ENCODE data around the gene BNC1. TPM values are rescaled to one million over a fixed set of nuclear protein-coding genes. Genes with fewer than 3 reads are reported as not detected.

BNC1 gene
- total and polyA plus RNA-seq, 2 donors (not counting 1 experiment from before 2014, with no cell fraction given): 5.7 to 14.2 TPM

- H3K4me3 ChIP-seq (replicated peaks in 1 of 4; ENCODE audit: control extremely low read depth in 1 of 4, insufficient read depth in 1 of 4, low read depth in 3 of 4, low read length in 4 of 4): no peak overlapping the region
- H3K27ac ChIP-seq (ENCODE audit: insufficient read depth, low read length): no peak overlapping the region
- no peaks in the 10 kb centered on the region for H3K79me2 ChIP-seq (ENCODE audit: control insufficient read depth, insufficient read depth, low read length)
- no peaks in the 10 kb centered on the region for H3K36me3 ChIP-seq (ENCODE audit: control insufficient read depth, insufficient read depth, low read length)
- peaks cover 2% of the 10 kb centered on the region for H3K4me1 ChIP-seq (ENCODE audit: control insufficient read depth, extremely low read depth, insufficient read depth, low read length)
- H3K9ac ChIP-seq (ENCODE audit: insufficient read depth, low read length): no peak overlapping the region
- no peaks in the 10 kb centered on the region for H4K20me1 ChIP-seq (ENCODE audit: control insufficient read depth, extremely low read depth, insufficient read depth, low read length)
- no peak overlapping the region for H2AFZ ChIP-seq (ENCODE audit: low read length)
- H3K27me3 ChIP-seq (ENCODE audit: control insufficient read depth, insufficient read depth, low read length): no peaks in the 10 kb centered on the region
- peak; percentile 9 to 28 for DNase-seq (ENCODE audit: low read depth in 2 of 2)
- H3K9me3 ChIP-seq (ENCODE audit: control insufficient read depth, insufficient read depth, low read depth, low read length): no peaks in the 10 kb centered on the region
- no peak for TF ChIP-seq CTCF (conservative IDR thresholded peaks at IDR 0.05 in 1 of 2, IDR thresholded peaks at IDR 0.05 in 1 of 2; ENCODE audit: low read depth in 1 of 2, low read length in 2 of 2)
- TF ChIP-seq EZH2 (IDR thresholded peaks at IDR 0.05; ENCODE audit: low read length, missing control alignments): no peak
- H3K4me2 ChIP-seq (ENCODE audit: extremely low read depth, insufficient read depth, low read length): no peak overlapping the region
Observed at GRCh38 chr15:83322061-83322460, 37.6 kb upstream of the BNC1 start.

GRCh38 chr15:83320844-83321243 lies 36.4 kb upstream of the BNC1 start:
- Histone ChIP-seq H3K27me3 (ENCODE audit: control insufficient read depth, insufficient read depth, low read length) (no peaks in the 10 kb centered on the region), H3K9me3 (ENCODE audit: control insufficient read depth, insufficient read depth, low read depth, low read length) (no peaks in the 10 kb centered on the region), H3K4me2 (ENCODE audit: extremely low read depth, insufficient read depth, low read length) (no peak overlapping the region), H3K27ac (ENCODE audit: insufficient read depth, low read length) (no peak overlapping the region), H2AFZ (ENCODE audit: low read length) (no peak overlapping the region), H3K4me3 (replicated peaks in 1 of 4; ENCODE audit: control extremely low read depth in 1 of 4, insufficient read depth in 1 of 4, low read depth in 3 of 4, low read length in 4 of 4) (no peak overlapping the region), H3K4me1 (ENCODE audit: control insufficient read depth, extremely low read depth, insufficient read depth, low read length) (peaks cover 2% of the 10 kb centered on the region), H3K9ac (ENCODE audit: insufficient read depth, low read length) (no peak overlapping the region), H3K36me3 (ENCODE audit: control insufficient read depth, insufficient read depth, low read length) (no peaks in the 10 kb centered on the region), H3K79me2 (ENCODE audit: control insufficient read depth, insufficient read depth, low read length) (no peaks in the 10 kb centered on the region), H4K20me1 (ENCODE audit: control insufficient read depth, extremely low read depth, insufficient read depth, low read length) (no peaks in the 10 kb centered on the region)
- DNase-seq (ENCODE audit: low read depth in 2 of 2): peak in 1 of 2 donors; percentile 12
- TF ChIP-seq CTCF (conservative IDR thresholded peaks at IDR 0.05 in 1 of 2, IDR thresholded peaks at IDR 0.05 in 1 of 2; ENCODE audit: low read depth in 1 of 2, low read length in 2 of 2) (no peak), EZH2 (IDR thresholded peaks at IDR 0.05; ENCODE audit: low read length, missing control alignments) (no peak)

GRCh38 chr15:83320404-83320803 lies 35.9 kb upstream of the BNC1 start:
- Histone ChIP-seq H3K4me1 (ENCODE audit: control insufficient read depth, extremely low read depth, insufficient read depth, low read length) (peaks cover 2% of the 10 kb centered on the region), H3K4me2 (ENCODE audit: extremely low read depth, insufficient read depth, low read length) (no peak overlapping the region), H3K27me3 (ENCODE audit: control insufficient read depth, insufficient read depth, low read length) (no peaks in the 10 kb centered on the region), H4K20me1 (ENCODE audit: control insufficient read depth, extremely low read depth, insufficient read depth, low read length) (no peaks in the 10 kb centered on the region), H3K9me3 (ENCODE audit: control insufficient read depth, insufficient read depth, low read depth, low read length) (no peaks in the 10 kb centered on the region), H3K36me3 (ENCODE audit: control insufficient read depth, insufficient read depth, low read length) (no peaks in the 10 kb centered on the region), H3K4me3 (replicated peaks in 1 of 4; ENCODE audit: control extremely low read depth in 1 of 4, insufficient read depth in 1 of 4, low read depth in 3 of 4, low read length in 4 of 4) (no peak overlapping the region), H2AFZ (ENCODE audit: low read length) (no peak overlapping the region), H3K79me2 (ENCODE audit: control insufficient read depth, insufficient read depth, low read length) (no peaks in the 10 kb centered on the region), H3K9ac (ENCODE audit: insufficient read depth, low read length) (no peak overlapping the region), H3K27ac (ENCODE audit: insufficient read depth, low read length) (no peak overlapping the region)
- no peak for TF ChIP-seq EZH2 (IDR thresholded peaks at IDR 0.05; ENCODE audit: low read length, missing control alignments)
- TF ChIP-seq CTCF (conservative IDR thresholded peaks at IDR 0.05 in 1 of 2, IDR thresholded peaks at IDR 0.05 in 1 of 2; ENCODE audit: low read depth in 1 of 2, low read length in 2 of 2): no peak
- DNase-seq (ENCODE audit: low read depth in 2 of 2): peak; percentile 67 to 77
